ENCODE results near the gene WDR86. TPM values are rescaled to one million over a fixed set of nuclear protein-coding genes. Genes with fewer than 3 reads are reported as not detected.
A peak's percentile ranks its signal among the peaks of the same experiment; 100 is the strongest.

WDR86 gene
- 40.6 and 40.8 TPM in 2 replicates for total RNA-seq (2014; rRNA removed; shearing (Covaris generic))

DNA sequence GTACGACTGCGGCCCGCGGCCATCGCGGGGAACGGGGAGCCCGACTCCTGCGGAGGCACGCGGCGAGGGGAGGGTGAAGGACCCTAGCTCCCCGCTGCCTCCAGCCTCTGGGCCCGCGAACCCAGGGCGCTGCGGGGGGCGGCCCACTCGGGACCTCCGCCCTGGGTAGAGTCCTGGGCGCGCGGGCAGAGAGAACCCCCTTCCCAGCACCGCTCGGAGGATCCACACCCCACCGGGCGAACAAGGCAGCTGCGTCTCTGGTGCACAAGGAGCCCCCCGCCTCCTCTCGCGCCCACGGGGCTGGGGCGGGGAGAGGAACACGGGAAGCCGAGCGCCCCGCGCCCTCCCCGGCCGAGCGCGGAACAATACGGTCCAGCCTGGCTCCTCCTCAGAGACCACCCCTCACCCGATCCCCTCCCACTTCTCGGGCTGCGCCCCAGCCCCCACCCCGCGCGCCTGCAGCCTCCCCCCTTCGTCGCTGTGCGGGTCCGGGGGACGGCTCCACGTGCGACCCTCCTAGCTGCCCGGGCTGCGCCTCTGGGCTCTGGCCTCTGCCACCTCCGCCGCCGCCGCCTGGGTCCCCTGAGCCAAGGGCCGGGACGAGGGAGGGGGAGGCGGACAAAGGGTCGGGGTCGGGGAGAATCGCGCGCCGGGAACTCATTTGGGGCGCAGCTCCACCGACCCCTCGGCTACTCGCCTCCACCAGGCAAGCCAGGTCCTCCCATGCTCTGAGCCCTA lies at the start of gene WDR86:
WDR86 (minus strand) TSS at position 372 of the 738 bp plus-strand sequence. CDS start 449 bp downstream, outside the sequence.
- peaks cover 13% of the 10 kb centered on the region; the same call in 1 of the 2 replicates for H3K27me3 ChIP-seq (ENCODE audit: control insufficient read depth, insufficient read depth, low read length)
- DNase-seq = peak; percentile 94

DNA sequence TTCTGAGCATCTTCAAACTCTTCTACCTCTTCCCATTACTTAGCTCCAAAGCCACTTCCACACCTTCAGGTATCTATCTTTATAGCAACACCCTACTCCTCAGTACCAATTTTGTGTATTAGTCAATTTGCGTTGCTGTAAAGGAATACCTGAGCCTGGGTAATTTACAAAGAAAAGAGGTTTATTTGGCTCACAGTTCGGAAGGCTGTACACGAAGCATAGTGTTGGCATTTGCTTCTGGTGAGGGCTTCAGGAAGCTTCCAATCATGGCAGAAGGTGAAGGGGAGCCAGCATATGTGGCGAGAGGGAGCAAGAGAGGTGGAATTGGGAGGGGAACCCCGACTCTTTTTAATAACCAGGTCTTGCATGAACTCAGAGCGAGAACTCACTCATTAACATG lies 47.7 kb upstream of the WDR86 start:
- Histone ChIP-seq H3K36me3 (replicated peaks; ENCODE audit: control insufficient read depth, insufficient read depth, low read length) (no peaks in the 10 kb centered on the region), H3K27me3 (ENCODE audit: control insufficient read depth, insufficient read depth, low read length) (no peaks in the 10 kb centered on the region), H3K4me3 (ENCODE audit: insufficient read depth, low read depth, low read length) (no peak overlapping the region)
- DNase-seq = no peak

More for the DNA sequence above, at the start of gene WDR86:
- Histone ChIP-seq H3K4me3 (ENCODE audit: insufficient read depth, low read depth, low read length) (peak within 1 kb of the TSS; percentile 87), H3K36me3 (replicated peaks; ENCODE audit: control insufficient read depth, insufficient read depth, low read length) (peaks cover 3% of the 10 kb centered on the region)

DNA sequence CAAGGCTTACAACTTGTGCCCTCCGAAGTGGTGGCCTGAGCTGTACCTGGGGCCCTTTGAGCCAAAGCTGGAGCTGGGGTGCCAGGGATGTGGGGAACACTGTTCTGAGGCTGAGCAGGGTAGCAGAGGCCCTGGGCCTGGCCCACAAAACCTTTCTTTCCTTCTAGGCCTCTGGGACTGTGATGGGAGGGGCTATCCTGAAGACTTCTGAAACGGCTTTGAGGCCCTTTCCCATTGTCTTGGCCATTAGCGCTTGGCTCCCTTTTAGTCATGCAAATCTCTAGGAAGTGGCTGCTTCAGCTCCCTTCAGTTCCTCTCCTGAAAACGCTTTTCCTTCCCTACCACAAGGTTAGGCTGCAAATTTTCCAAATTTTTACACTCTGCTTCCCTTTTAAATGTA lies 46.9 kb upstream of the WDR86 start:
- no peaks in the 10 kb centered on the region for H3K27me3 ChIP-seq (ENCODE audit: control insufficient read depth, insufficient read depth, low read length)
- no peaks in the 10 kb centered on the region for H3K36me3 ChIP-seq (replicated peaks; ENCODE audit: control insufficient read depth, insufficient read depth, low read length)
- H3K4me3 ChIP-seq (ENCODE audit: insufficient read depth, low read depth, low read length) = no peak overlapping the region
- peak; percentile 70 for DNase-seq

- DNase-seq = no peak
- no peaks in the 10 kb centered on the region for H3K27me3 ChIP-seq (ENCODE audit: control insufficient read depth, insufficient read depth, low read length)
- no peaks in the 10 kb centered on the region for H3K36me3 ChIP-seq (replicated peaks; ENCODE audit: control insufficient read depth, insufficient read depth, low read length)
- H3K4me3 ChIP-seq (ENCODE audit: insufficient read depth, low read depth, low read length) = no peak overlapping the region
Observed at GRCh38 chr7:151456276-151456675, 46.4 kb upstream of the WDR86 start.

DNA sequence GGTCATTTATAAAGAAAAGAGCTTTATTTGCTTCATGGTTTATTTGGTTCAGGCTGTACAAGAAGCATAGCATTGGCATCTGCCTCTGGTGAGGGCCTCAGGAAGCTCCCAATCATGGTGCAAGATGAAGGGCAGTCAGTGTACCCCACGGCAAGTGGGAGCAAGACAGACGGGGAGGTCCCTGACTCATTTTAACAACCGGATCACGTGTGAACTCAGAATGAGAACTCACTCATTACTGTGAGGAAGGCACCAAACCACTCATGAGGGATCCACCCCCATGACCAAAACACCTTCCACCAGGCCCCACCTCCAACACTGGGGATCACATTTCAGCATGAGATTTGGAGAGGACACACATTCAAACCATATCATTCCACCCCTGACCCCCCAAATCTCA lies 45.9 kb upstream of the WDR86 start:
- Histone ChIP-seq H3K27me3 (ENCODE audit: control insufficient read depth, insufficient read depth, low read length) (no peaks in the 10 kb centered on the region), H3K36me3 (replicated peaks; ENCODE audit: control insufficient read depth, insufficient read depth, low read length) (no peaks in the 10 kb centered on the region), H3K4me3 (ENCODE audit: insufficient read depth, low read depth, low read length) (no peak overlapping the region)
- no peak for DNase-seq

GRCh38 chr7:151454932-151455530 lies 45.2 kb upstream of the WDR86 start:
- H3K27me3 ChIP-seq (ENCODE audit: control insufficient read depth, insufficient read depth, low read length) = no peaks in the 10 kb centered on the region
- peak; percentile 70 for DNase-seq
- no peak overlapping the region for H3K4me3 ChIP-seq (ENCODE audit: insufficient read depth, low read depth, low read length)
- H3K36me3 ChIP-seq (replicated peaks; ENCODE audit: control insufficient read depth, insufficient read depth, low read length) = no peaks in the 10 kb centered on the region

GRCh38 chr7:151454305-151454704 lies 44.5 kb upstream of the WDR86 start:
- no peaks in the 10 kb centered on the region for H3K36me3 ChIP-seq (replicated peaks; ENCODE audit: control insufficient read depth, insufficient read depth, low read length)
- DNase-seq = no peak
- H3K4me3 ChIP-seq (ENCODE audit: insufficient read depth, low read depth, low read length) = no peak overlapping the region
- H3K27me3 ChIP-seq (ENCODE audit: control insufficient read depth, insufficient read depth, low read length) = no peaks in the 10 kb centered on the region

DNA sequence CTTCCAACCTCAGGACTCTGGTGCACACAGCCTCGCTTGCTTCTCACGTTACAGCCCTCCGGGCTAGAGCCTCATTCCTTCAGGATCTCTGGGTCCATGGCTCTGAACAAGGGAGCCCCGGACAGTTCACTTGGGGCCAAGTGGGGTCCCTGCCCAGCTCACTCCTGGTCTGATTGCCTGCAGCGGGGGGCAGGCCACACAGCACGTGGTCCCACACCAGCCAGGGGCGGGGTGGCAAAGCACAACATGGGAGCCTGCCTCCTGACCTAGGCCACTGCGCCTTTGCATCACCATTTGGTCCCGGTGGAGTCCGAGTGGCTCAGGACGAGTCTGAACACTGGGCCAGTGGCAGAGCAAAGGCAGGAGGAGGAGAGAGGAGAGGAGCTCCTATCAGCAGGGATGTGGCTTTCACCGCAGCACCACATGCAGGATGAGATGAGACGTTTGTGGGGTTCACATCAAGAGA lies 43.5 kb upstream of the WDR86 start:
- Histone ChIP-seq H3K36me3 (replicated peaks; ENCODE audit: control insufficient read depth, insufficient read depth, low read length) (no peaks in the 10 kb centered on the region), H3K4me3 (ENCODE audit: insufficient read depth, low read depth, low read length) (no peak overlapping the region), H3K27me3 (ENCODE audit: control insufficient read depth, insufficient read depth, low read length) (no peaks in the 10 kb centered on the region)
- DNase-seq = peak; percentile 67

DNA sequence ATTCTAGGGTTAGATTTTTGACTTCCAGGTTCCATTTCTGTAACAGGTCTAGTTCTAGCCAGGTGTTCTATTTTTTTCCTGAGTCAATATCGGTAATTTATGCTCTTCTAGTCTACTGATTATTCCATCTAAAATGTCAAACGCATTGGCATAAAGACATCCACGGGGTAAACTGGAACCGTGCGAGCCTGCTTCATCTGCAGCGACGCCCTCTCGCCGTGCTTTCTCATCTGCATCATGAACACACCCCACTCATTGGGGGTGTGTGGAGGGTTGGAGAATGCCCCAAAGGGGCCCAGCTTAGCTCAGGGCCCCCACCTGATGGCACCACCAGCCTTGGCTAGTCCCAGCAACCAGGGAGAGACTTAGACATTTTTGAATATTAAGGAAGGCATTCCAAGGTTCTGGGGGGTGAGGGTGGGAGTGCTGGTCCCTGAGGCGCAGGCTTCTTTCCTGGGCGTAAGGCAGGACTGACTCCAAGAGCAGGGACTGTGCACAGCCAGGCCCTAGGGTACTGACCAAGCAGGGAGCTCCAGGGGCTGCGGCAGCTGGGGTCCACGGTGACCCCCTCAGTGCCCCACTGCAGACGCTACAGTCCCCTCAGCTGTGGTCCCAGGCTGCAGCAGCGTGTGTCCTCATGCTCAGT lies 43.0 kb upstream of the WDR86 start:
- Histone ChIP-seq H3K4me3 (ENCODE audit: insufficient read depth, low read depth, low read length) (no peak overlapping the region), H3K36me3 (replicated peaks; ENCODE audit: control insufficient read depth, insufficient read depth, low read length) (no peaks in the 10 kb centered on the region), H3K27me3 (ENCODE audit: control insufficient read depth, insufficient read depth, low read length) (peaks cover 3% of the 10 kb centered on the region)
- DNase-seq = no peak

DNA sequence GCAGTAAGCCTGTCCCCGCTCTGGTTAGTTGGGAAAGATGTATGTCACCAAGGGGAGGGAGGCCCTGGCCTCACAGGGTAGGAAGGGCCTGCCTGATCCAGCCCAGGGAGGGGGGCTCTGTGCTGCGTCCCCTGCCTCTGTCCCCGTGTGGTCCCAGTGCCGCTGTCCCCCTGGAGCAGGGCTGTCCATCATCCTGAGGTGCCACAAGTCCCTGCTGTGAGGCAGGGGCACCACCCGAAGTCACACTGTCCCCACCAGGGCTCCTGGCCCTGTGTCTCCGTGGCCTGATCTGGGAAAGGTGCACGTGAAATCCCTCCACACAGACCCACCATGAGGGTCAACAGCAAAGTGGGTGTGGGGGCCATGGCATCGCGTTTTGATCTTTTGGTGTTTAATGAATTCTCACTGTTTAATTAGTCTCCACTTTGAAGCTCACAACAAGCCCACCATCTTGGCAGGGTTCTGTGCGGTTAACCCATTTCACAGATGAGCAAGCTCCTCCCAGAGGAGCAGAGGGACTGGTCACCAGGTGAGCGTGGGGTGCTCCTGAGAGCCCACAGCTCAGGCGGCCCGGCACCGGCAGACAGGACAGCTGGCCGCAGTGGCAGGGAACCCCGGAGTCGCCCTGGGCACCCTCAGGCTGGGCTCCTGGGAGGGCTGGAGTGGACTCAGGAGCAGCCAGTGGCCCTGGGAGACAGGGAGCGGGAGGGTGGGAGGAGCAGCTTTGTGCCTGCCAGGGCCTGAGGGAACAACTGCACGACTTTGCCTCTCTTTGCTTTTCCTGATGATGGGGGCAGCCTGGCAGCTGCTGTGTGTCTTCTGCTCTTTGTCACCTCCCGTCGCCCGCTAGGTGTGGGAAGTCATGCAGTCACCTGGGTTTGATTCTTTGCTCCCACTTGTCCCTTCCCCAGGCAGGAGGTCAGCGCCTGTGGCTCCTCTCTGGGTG lies 42.1 kb upstream of the WDR86 start:
- Histone ChIP-seq H3K27me3 (ENCODE audit: control insufficient read depth, insufficient read depth, low read length) (peaks cover 3% of the 10 kb centered on the region), H3K4me3 (ENCODE audit: insufficient read depth, low read depth, low read length) (no peak overlapping the region), H3K36me3 (replicated peaks; ENCODE audit: control insufficient read depth, insufficient read depth, low read length) (no peaks in the 10 kb centered on the region)
- no peak for DNase-seq

- no peak overlapping the region for H3K4me3 ChIP-seq (ENCODE audit: insufficient read depth, low read depth, low read length)
- peaks cover 3% of the 10 kb centered on the region for H3K27me3 ChIP-seq (ENCODE audit: control insufficient read depth, insufficient read depth, low read length)
- no peak for DNase-seq
- no peaks in the 10 kb centered on the region for H3K36me3 ChIP-seq (replicated peaks; ENCODE audit: control insufficient read depth, insufficient read depth, low read length)
Observed at GRCh38 chr7:151451156-151451555, 41.3 kb upstream of the WDR86 start.

DNA sequence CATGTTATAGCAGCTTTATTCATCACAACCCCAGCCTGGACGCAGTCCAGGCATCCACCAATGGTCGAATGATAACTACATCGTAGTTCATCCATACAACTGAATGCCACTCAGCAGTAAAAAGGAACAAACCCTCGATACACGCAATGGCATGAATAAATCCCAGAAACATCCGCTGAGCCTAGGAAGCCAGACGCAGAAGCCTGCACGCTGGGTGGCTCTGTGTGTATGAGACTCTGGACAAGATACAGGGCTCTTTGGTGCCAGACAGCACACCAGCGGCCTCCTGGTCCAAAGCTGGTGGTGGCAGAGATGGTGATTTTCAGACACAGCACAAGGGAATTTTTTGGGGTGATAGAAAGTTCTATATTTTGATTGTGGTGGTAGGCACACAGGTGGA lies 40.2 kb upstream of the WDR86 start:
- Histone ChIP-seq H3K36me3 (replicated peaks; ENCODE audit: control insufficient read depth, insufficient read depth, low read length) (no peaks in the 10 kb centered on the region), H3K27me3 (ENCODE audit: control insufficient read depth, insufficient read depth, low read length) (peaks cover 3% of the 10 kb centered on the region), H3K4me3 (ENCODE audit: insufficient read depth, low read depth, low read length) (no peak overlapping the region)
- DNase-seq = no peak

DNA sequence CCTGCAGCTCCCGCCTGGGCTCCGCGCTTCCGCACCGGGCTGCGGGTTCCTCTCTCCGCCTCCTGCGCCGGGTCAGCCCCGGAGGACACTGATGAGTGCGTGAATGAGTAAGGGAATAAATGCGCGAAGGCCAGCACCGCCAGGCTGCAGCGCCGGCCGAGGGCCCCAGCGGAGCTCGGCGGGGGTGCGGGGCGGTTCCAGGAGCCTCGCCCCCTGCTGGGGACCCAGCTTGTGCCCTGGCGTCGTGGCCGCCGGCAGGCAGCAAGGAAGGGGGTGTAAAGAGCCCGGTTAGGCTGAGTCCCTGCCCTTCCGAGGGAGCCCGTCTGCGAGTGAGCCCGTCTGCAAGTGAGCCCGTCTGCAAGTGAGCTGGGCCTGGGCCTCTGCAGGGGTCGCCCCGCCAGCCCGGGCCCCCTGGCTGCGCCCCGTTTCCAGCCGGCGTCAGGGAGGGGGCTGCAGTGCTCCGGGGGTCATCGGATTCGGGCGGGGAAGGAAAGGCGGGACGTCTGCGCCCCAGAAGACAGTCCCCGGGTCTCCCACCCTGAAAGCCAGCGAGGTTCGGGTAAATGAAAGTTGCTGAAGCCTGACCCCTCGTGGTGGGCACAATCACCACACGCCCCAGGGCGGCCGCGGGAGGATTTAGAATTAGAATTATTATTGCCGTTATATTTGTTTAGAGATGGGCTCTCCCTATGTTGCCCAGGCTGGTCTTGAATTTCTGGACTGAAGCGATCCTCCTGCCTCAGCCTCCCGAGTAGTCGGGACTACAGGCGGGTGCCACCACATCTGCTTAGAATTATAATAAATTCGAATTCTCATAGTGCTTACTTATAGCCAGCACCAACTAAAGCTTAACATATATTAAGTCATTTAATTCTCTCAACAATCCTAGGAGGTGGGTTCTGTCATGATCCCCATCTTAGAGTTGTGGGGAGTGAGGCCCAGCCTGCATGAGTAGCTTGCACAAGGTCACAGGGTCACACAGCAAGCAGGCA lies 38.7 kb upstream of the WDR86 start:
- peak; percentile 95 for DNase-seq
- H3K4me3 ChIP-seq (ENCODE audit: insufficient read depth, low read depth, low read length) = peak overlapping the region; percentile 51
- peaks cover 3% of the 10 kb centered on the region for H3K27me3 ChIP-seq (ENCODE audit: control insufficient read depth, insufficient read depth, low read length)
- H3K36me3 ChIP-seq (replicated peaks; ENCODE audit: control insufficient read depth, insufficient read depth, low read length) = no peaks in the 10 kb centered on the region
